ENCODE data around the gene MACROD2.

Gene MACROD2

DNA sequence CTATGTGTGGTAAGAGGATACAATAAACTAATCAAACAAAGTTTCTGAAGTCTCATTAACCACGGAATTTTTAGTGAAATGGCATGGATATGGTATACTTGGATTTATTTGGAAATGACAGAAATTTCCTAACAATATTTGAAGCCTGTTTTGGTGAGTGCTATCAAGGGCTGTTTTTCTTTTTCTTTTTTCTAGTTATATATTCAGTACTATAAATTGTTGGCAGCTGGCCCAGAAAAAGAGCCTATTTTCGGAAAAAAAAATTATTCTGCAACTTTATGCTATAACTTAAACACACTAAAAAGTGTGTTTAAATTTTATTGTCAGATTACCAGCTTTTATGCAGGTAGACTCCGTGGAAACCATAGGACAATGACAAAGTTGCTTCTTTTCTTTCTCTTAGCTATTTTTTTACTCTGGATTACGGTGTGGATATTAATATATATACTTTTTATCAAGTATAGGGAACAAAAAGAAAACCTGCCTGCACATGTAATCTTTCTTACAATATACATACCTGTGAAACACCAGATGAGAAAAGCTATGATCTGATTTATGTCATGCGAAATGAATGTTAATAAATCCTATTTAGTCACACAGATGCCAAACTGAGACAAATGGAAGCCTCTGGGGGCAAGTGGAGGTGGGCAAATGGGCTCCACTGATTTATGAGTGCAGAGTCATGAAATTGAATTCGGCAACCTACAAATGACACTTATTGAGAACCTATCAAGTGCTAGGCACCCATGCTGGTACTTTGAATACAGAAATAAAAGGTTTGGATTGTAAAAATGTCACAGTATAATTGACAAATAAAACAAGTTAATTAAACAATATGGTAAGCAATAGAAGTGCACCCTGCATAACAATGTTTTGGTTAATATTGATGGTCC lies 1261.6 kb downstream of the MACROD2 start:
- no peaks in the 10 kb centered on the region for H4K20me1 ChIP-seq
- no peak overlapping the region for H3K4me2 ChIP-seq
- H3K27me3 ChIP-seq = no peaks in the 10 kb centered on the region
- no peak overlapping the region for H3K4me3 ChIP-seq
- H3K9me3 ChIP-seq (replicated peaks in 1 of 11) = no peaks in the 10 kb centered on the region
- TF ChIP-seq Cebpa-rat (IDR thresholded peaks at IDR 0.05) = no peak
- H3K36me3 ChIP-seq = no peaks in the 10 kb centered on the region
- no peak overlapping the region for H3K27ac ChIP-seq
- no peaks in the 10 kb centered on the region for H3K4me1 ChIP-seq
- no peak overlapping the region for H3K9ac ChIP-seq

DNA sequence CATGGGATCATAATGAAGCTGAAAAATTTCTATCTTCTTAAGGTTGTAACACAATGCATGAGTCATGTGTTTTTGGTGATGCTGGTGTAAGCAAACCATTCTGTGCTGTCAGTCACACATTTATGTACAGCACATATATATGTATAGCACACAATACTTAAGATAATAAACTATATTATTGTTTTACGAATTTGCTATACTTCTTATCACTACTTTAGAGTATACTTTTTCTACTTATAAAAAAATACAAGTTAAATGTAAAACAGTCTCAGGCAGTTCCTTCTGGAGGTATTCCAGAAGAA lies 1262.2 kb downstream of the MACROD2 start:
- H3K4me2 ChIP-seq = no peak overlapping the region
- no peaks in the 10 kb centered on the region for H4K20me1 ChIP-seq
- no peak overlapping the region for H3K9ac ChIP-seq
- H3K36me3 ChIP-seq = no peaks in the 10 kb centered on the region
- H3K9me3 ChIP-seq (replicated peaks in 1 of 11) = no peaks in the 10 kb centered on the region
- H3K4me1 ChIP-seq = no peaks in the 10 kb centered on the region
- H3K4me3 ChIP-seq = no peak overlapping the region
- H3K27me3 ChIP-seq = no peaks in the 10 kb centered on the region
- no peak for TF ChIP-seq Cebpa-rat (IDR thresholded peaks at IDR 0.05)
- H3K27ac ChIP-seq = no peak overlapping the region

DNA sequence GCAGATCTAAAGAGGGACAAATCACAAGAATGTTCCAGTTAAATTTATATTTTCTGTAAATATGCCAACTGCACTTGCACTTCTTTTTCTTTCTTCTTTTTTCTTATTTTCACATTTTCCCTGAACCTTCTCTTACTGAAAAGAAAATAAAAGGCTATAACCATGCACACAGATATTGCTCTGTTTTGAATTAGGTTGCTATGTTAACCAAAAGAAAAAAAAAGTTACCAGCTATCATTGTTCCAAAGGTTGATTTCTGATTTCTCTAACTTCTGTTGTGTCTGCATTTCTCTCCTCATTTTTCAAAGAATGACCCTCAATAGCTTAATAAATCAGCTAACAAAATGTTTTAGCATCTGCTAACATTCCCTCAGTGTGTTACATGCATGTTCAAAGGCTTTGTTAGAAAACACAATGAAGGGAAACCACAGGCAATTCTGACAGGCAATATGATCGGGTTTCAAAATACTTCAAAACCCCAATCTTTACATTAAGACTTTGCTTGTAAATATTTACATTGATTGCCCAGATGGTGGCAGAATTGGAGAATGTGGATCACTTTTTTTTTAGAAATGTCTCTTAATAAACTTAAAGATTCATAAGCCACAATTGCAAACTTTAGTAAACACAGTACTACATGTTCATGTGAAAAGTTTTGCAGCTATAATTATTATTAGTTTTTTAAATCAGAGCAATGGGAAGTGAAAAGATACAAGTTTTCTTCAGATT lies 1270.4 kb downstream of the MACROD2 start:
- H3K27me3 ChIP-seq = no peaks in the 10 kb centered on the region
- H3K36me3 ChIP-seq = no peaks in the 10 kb centered on the region
- H3K4me3 ChIP-seq = no peak overlapping the region
- H3K4me2 ChIP-seq = no peak overlapping the region
- H3K27ac ChIP-seq = no peak overlapping the region
- no peak for TF ChIP-seq Cebpa-rat (IDR thresholded peaks at IDR 0.05)
- no peak overlapping the region for H3K9ac ChIP-seq
- H3K4me1 ChIP-seq = peaks cover 0 to 14% (median 11%) of the 10 kb centered on the region in 10 experiments; a peak in 15 of 20 replicates
- H3K9me3 ChIP-seq (replicated peaks in 1 of 11) = no peaks in the 10 kb centered on the region
- H4K20me1 ChIP-seq = no peaks in the 10 kb centered on the region

DNA sequence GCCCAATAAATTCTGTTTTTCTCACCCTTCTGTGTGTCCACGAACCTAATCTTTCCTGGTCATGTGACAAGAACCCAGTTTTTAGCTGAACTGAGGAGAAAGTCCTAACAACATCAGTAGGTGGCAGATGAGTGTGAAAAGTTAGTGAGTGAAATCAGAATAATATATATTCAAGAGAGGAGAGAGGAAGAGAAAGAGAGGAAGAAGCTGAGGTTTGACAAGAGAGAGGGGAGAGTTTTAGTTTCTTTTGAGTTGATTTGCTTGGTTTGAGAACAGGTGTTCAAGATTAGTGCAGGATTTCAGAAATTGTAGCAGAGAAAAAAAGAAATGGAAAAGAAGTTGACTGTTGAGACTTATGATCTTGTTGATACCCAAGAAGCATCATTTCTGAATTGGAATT lies 1272.6 kb downstream of the MACROD2 start:
- Histone ChIP-seq H3K4me3 (no peak overlapping the region), H3K36me3 (no peaks in the 10 kb centered on the region), H3K27me3 (no peaks in the 10 kb centered on the region), H4K20me1 (no peaks in the 10 kb centered on the region), H3K9me3 (replicated peaks in 1 of 11) (no peaks in the 10 kb centered on the region), H3K27ac (no peak overlapping the region), H3K4me2 (peak overlapping the region in 7 of 11 experiments; percentile 25 to 51 (median 38); a peak in 7 of 22 replicates), H3K4me1 (peaks cover 0 to 14% (median 11%) of the 10 kb centered on the region in 10 experiments; a peak in 15 of 20 replicates), H3K9ac (no peak overlapping the region)
- TF ChIP-seq Cebpa-rat (IDR thresholded peaks at IDR 0.05) = no peak

DNA sequence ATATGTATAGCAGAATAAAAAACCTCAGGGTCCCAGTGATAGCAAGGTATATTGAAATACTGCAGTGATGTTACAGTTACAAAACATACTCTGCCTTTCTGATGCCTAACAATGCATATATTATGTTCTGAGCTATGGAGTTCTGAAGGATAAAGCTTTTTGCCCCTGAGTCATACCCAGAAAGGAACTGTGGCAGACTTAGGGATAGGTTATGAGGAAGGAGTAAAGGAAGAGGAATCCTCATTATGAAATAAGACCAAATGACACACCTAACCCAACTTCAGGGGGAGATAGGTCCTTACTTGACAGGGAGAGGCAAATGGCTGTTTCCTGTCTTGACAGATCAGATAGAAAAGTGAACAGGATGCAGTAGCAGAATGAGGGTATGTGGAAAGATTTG lies 1282.7 kb downstream of the MACROD2 start:
- Histone ChIP-seq H4K20me1 (no peaks in the 10 kb centered on the region), H3K27me3 (no peaks in the 10 kb centered on the region), H3K4me2 (no peak overlapping the region), H3K9me3 (replicated peaks in 1 of 11) (peaks cover 0 to 13% (median 9%) of the 10 kb centered on the region in 11 experiments; a peak in 15 of 22 replicates), H3K4me1 (no peaks in the 10 kb centered on the region), H3K27ac (no peak overlapping the region), H3K4me3 (no peak overlapping the region), H3K36me3 (no peaks in the 10 kb centered on the region), H3K9ac (no peak overlapping the region)
- TF ChIP-seq Cebpa-rat (IDR thresholded peaks at IDR 0.05) = no peak

DNA sequence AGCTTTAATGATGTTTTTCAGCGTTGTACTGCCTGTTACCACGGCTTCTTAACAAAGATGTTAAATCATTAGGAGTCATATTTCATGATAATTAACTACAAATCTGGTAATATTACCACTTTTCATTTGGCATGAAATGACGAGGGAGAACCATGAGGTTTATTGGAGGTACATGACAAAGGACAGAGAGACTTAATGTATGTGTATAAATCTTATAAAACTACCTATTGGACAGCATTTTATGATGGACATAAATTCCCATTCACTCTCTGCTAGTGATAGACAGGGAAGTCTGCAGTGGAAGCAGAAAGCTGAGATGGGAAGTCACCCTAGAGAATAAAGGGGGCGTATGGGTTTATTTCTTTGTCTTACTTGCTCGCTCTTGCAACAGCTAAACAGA lies 1292.0 kb downstream of the MACROD2 start:
- Histone ChIP-seq H3K4me2 (no peak overlapping the region), H4K20me1 (no peaks in the 10 kb centered on the region), H3K4me1 (peaks cover 0 to 8% (median 0%) of the 10 kb centered on the region in 10 experiments; a peak in 7 of 20 replicates), H3K9ac (no peak overlapping the region), H3K9me3 (replicated peaks in 1 of 11) (peaks cover 0 to under 1% (median 0%) of the 10 kb centered on the region in 11 experiments; a peak in 2 of 22 replicates), H3K36me3 (no peaks in the 10 kb centered on the region), H3K27ac (no peak overlapping the region), H3K4me3 (no peak overlapping the region), H3K27me3 (no peaks in the 10 kb centered on the region)
- no peak for TF ChIP-seq Cebpa-rat (IDR thresholded peaks at IDR 0.05)

DNA sequence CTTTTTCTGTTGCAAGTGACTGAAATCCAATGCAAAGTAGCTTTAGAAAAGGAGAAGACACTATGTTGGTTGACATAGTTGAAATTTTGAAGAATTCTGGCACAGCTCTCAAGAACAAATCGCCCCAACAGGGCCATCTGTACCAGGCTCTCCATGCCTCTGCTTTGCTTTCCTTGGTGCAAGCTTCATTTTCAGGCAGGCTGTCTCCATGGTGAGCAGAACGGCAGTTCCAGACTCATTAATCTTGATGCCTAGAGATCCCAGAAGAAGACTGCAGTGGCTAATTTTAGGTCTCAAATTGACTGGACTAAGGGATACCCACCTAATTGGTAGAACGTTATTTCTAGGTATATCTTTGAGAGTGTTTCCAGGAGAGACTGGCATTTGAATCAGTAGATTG lies 1292.8 kb downstream of the MACROD2 start:
- no peaks in the 10 kb centered on the region for H3K36me3 ChIP-seq
- no peak overlapping the region for H3K4me2 ChIP-seq
- H3K27me3 ChIP-seq = no peaks in the 10 kb centered on the region
- no peaks in the 10 kb centered on the region for H4K20me1 ChIP-seq
- no peak overlapping the region for H3K4me3 ChIP-seq
- TF ChIP-seq Cebpa-rat (IDR thresholded peaks at IDR 0.05) = no peak
- no peak overlapping the region for H3K27ac ChIP-seq
- no peak overlapping the region for H3K9ac ChIP-seq
- H3K4me1 ChIP-seq = peaks cover 0 to 8% (median 0%) of the 10 kb centered on the region in 10 experiments; a peak in 7 of 20 replicates
- H3K9me3 ChIP-seq (replicated peaks in 1 of 11) = no peaks in the 10 kb centered on the region

DNA sequence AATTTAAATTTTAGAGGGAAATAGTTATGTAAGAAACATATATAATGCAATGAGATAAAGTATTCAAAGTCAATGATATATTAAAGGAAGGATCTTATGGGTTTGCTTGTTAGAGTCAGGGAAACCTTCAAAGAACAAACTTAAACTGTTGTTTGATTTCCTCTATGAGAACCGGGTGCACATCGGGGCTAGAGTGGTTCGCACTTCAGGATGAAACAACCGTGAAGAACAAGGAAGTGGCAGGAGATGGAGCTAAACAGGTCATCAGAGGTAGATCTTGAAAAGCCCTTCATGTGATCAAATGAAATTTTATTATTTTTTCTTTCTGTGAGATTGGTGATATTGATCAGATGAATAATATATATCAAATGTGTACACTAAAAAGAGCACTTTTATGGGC lies 1294.0 kb downstream of the MACROD2 start:
- Histone ChIP-seq H3K27ac (no peak overlapping the region), H3K9me3 (replicated peaks in 1 of 11) (no peaks in the 10 kb centered on the region), H3K4me1 (peaks cover 0 to 8% (median 0%) of the 10 kb centered on the region in 10 experiments; a peak in 7 of 20 replicates), H3K27me3 (no peaks in the 10 kb centered on the region), H3K36me3 (no peaks in the 10 kb centered on the region), H3K4me3 (no peak overlapping the region), H4K20me1 (no peaks in the 10 kb centered on the region), H3K4me2 (no peak overlapping the region), H3K9ac (no peak overlapping the region)
- no peak for TF ChIP-seq Cebpa-rat (IDR thresholded peaks at IDR 0.05)

DNA sequence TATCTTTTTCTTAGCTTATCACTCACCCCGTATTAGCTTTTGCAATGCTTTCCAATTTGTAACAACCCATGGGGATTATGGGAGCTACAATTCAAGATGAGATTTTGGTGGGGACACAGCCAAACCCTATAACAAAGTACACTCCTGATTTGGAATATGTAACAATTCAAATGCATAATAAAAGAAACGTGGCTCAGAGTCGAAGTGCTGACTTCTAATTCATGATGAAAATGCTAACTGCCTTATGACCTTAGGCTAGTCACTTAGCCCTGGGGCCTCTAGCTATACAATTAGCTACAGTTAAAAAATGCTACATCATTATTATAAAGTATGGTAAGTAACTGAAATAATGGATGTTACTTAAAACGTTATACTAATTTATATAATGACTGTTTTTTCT lies 1297.1 kb downstream of the MACROD2 start:
- no peak overlapping the region for H3K27ac ChIP-seq

More for the DNA sequence above, 1297.1 kb downstream of the MACROD2 start:
- H3K4me2 ChIP-seq = no peak overlapping the region
- peaks cover 0 to 8% (median 0%) of the 10 kb centered on the region in 10 experiments; a peak in 7 of 20 replicates for H3K4me1 ChIP-seq
- no peak overlapping the region for H3K9ac ChIP-seq
- no peaks in the 10 kb centered on the region for H3K9me3 ChIP-seq (replicated peaks in 1 of 11)
- H3K27me3 ChIP-seq = no peaks in the 10 kb centered on the region
- no peak overlapping the region for H3K4me3 ChIP-seq
- H3K36me3 ChIP-seq = no peaks in the 10 kb centered on the region
- no peaks in the 10 kb centered on the region for H4K20me1 ChIP-seq
- no peak for TF ChIP-seq Cebpa-rat (IDR thresholded peaks at IDR 0.05)

All from BLaER1 treated with 17β-estradiol and CSF1 and Interleukin-3, amounts not matched to agents 10 nM and 100 nM (cell line).